Endothelial cell of umbilical vein (primary cell): ENCODE data around the gene DOC2B. TPM values are rescaled to one million over a fixed set of nuclear protein-coding genes. Genes with fewer than 3 reads are reported as not detected.
"Not testable (repeated sequence)": the region's sequence is repeated elsewhere in the genome, so short reads cannot be mapped to it uniquely, and the experiment has no call there.

Source experiments
- BruUV-seq: library from RNA; stranded (reverse); fragments of 400-500 nt; replicated peaks from 2 replicates; lab custom pipeline; 2021; lab: Mats Ljungman, UMichigan
- CTCF ChIA-PET: fragments of 300-600, 350-600 bp; sonication (Branson Sonifier 250); formaldehyde crosslinking; loops from one replicate; lab custom pipeline; 2021; ENCODE audit warnings: antibody characterized with exemption, inconsistent platforms; lab: Charles Lee
- POLR2A ChIA-PET: fragments of 300-600, 350-600 bp; sonication (Branson Sonifier 250); formaldehyde crosslinking; loops from one replicate; lab custom pipeline; 2021; ENCODE audit warnings: antibody characterized with exemption, inconsistent platforms; lab: Charles Lee
- DNase-seq: peaks from one replicate; pipeline ENCODE4 v3.0.0-alpha.2; 2011; ENCODE audit warnings: low read depth, low spot score
- FAIRE-seq: peaks from 2 replicates; lab custom pipeline; 2011; peaks lifted over from hg19 to GRCh38; lab: Jason Lieb, UNC
- H2AFZ ChIP-seq: 2 replicates; pipeline ENCODE4 v1.6.0; 2012; ENCODE audit warnings: low read depth, low read length, control low read depth, inconsistent platforms
- H3K27ac ChIP-seq: 2 replicates; pipeline ENCODE4 v1.5.1; 2011; ENCODE audit warnings: low read depth, mild to moderate bottlenecking, control low read depth, low read length, moderate library complexity; ENCODE audit not compliant: insufficient read depth
- H3K27me3 ChIP-seq, 2 experiments: 2 replicates each; pipeline versions ENCODE4 v1.6.0 to v1.6.1; 2011; ENCODE audit warnings: low read length in 2 of 2, mixed read lengths in 1 of 2; ENCODE audit not compliant: control insufficient read depth in 2 of 2, insufficient read depth in 2 of 2
- H3K36me3 ChIP-seq, 2 experiments: 2 replicates in 1 of 2; 3 replicates in 1 of 2; pipeline ENCODE4 v1.5.1; 2011; ENCODE audit warnings: low read length in 2 of 2, mild to moderate bottlenecking in 1 of 2, moderate library complexity in 1 of 2; ENCODE audit not compliant: control insufficient read depth in 2 of 2, insufficient read depth in 2 of 2; ENCODE audit errors: extremely low read depth in 1 of 2
- H3K4me1 ChIP-seq: 3 replicates; pipeline ENCODE4 v1.5.1; 2011; ENCODE audit warnings: mild to moderate bottlenecking, low read length; ENCODE audit not compliant: control insufficient read depth, insufficient read depth; ENCODE audit errors: extremely low read depth
- H3K4me2 ChIP-seq: 2 replicates; pipeline ENCODE4 v1.6.1; 2011; ENCODE audit warnings: low read length, control low read depth, mixed read lengths; ENCODE audit not compliant: insufficient read depth
- H3K4me3 ChIP-seq, 3 experiments: fragments of 200-600 bp in 1 of 3; sonication (generic), shearing (Covaris generic) in 1 of 3; replicated peaks in 1 of 3; 2 replicates each; pipeline ENCODE4 v1.5.1; 2011 to 2016; ENCODE audit warnings: control low read depth in 3 of 3, low read length in 3 of 3, mild to moderate bottlenecking in 2 of 3, inconsistent platforms in 1 of 3, low read depth in 1 of 3, moderate library complexity in 1 of 3; ENCODE audit not compliant: insufficient read depth in 1 of 3
- H3K79me2 ChIP-seq: 2 replicates; pipeline ENCODE4 v1.6.0; 2012; ENCODE audit warnings: low read length, inconsistent platforms; ENCODE audit not compliant: control insufficient read depth, insufficient read depth
- H3K9ac ChIP-seq: replicated peaks from 2 replicates; pipeline ENCODE3; 2011; ENCODE audit warnings: low read length, control low read depth; ENCODE audit not compliant: insufficient read depth; ENCODE audit errors: extremely low read depth
- H3K9me1 ChIP-seq: replicated peaks from 3 replicates; pipeline ENCODE4 v1.6.0; 2011; ENCODE audit warnings: mild to moderate bottlenecking, low read length; ENCODE audit not compliant: control insufficient read depth, insufficient read depth; ENCODE audit errors: extremely low read depth
- H3K9me3 ChIP-seq: replicated peaks from 2 replicates; pipeline ENCODE4 v1.5.1; 2012; ENCODE audit warnings: low read length, inconsistent platforms; ENCODE audit not compliant: control insufficient read depth, insufficient read depth
- H4K20me1 ChIP-seq: replicated peaks from 2 replicates; pipeline ENCODE3; 2011; ENCODE audit warnings: mild to moderate bottlenecking, low read length; ENCODE audit not compliant: control insufficient read depth, insufficient read depth; ENCODE audit errors: extremely low read depth
- JUN ChIP-seq: IDR thresholded peaks from 2 replicates; pipeline ENCODE4 v1.6.1; 2011; ENCODE audit warnings: borderline replicate concordance, low read depth; ENCODE audit not compliant: insufficient read length, insufficient read depth
- POLR2AphosphoS5 ChIP-seq: IDR thresholded peaks from 2 replicates; pipeline ENCODE4 v1.6.1; 2012; ENCODE audit warnings: low read depth, mild to moderate bottlenecking, control low read depth, low read length, moderate library complexity; ENCODE audit not compliant: insufficient read depth
- dilution Hi-C: fragments of 300-500 bp; cut with MboI; formaldehyde crosslinking; loops from one replicate; pipeline ENCODE4 v1.15.0; 2019; ENCODE audit warnings: low sequenced_read_pairs; ENCODE audit not compliant: extremely low pct_ligation_motif_present
- intact Hi-C: fragments of 100-400 bp; cut with micrococcal nuclease; formaldehyde crosslinking; loops from one replicate; pipeline ENCODE4 v1.10.0; 2022
- polyA plus RNA-seq, 4 experiments: library from polyadenylated mRNA; depleted of rRNA in 3 of 4; stranded (reverse) in 3 of 4; unstranded in 1 of 4; fragments of >200 nt; gene quantifications; 2 replicates each; pipeline versions ENCODE4 v1.2.1 to v1.2.3, GENCODE V29; 2011 to 2012; ENCODE audit warnings: missing spikeins in 1 of 4
- total RNA-seq: library from RNA; stranded (reverse); gene quantifications from 2 replicates; pipeline ENCODE4 v1.2.3, GENCODE V29; 2021
- TF ChIP-seq, protein P1 (sequence below), 2 donors: IDR thresholded peaks; 1 replicate in 1 of 2; 2 replicates in 1 of 2; pipeline ENCODE4 v1.5.1; 2011; ENCODE audit warnings: low read length in 2 of 2, mild to moderate bottlenecking in 2 of 2, moderate library complexity in 2 of 2, control low read depth in 1 of 2, inconsistent platforms in 1 of 2, low read depth in 1 of 2; ENCODE audit not compliant: insufficient read depth in 1 of 2; ENCODE audit errors: extremely low read depth in 1 of 2

DOC2B gene
- total and polyA plus RNA-seq, 2 donors (not counting 3 experiments of a cell fraction or from before 2014, with no cell fraction given) = 0.10 to 0.22 TPM

DNA sequence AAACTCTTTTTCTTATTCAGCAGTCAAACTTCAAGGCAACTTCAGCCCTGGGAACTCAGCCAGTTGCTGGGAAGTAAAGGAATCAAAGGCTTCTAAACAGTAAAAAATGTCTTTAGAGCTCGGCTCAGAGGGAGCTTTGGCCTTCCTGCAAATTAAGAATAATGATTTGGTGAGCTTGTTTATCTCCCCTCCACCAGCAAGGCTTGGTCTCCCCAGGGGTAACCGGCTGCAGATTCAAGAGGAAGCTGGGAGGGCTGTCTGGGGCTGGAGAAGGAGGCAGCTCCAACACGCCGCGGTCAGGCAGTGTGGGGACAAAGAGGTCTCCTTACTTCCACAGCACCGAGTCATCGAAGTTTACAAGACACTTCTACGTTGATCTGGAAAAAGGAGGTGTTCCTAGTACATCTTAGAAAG is 17.7 kb upstream of the DOC2B start:
- Histone ChIP-seq H3K36me3 (no peaks in the 10 kb centered on the region), H3K9ac (no peak overlapping the region), H3K9me1 (no peaks in the 10 kb centered on the region), H3K4me2 (no peak overlapping the region), H3K27me3 (no peaks in the 10 kb centered on the region), H3K4me1 (peaks cover 19% of the 10 kb centered on the region), H4K20me1 (no peaks in the 10 kb centered on the region), H2AFZ (peak overlapping the region; percentile 27), H3K27ac (no peak overlapping the region), H3K79me2 (no peaks in the 10 kb centered on the region), H3K4me3 (no peak overlapping the region), H3K9me3 (no peaks in the 10 kb centered on the region)
- TF ChIP-seq POLR2AphosphoS5 = no peak
- TF ChIP-seq JUN = no peak
- TF ChIP-seq, protein P1, sequence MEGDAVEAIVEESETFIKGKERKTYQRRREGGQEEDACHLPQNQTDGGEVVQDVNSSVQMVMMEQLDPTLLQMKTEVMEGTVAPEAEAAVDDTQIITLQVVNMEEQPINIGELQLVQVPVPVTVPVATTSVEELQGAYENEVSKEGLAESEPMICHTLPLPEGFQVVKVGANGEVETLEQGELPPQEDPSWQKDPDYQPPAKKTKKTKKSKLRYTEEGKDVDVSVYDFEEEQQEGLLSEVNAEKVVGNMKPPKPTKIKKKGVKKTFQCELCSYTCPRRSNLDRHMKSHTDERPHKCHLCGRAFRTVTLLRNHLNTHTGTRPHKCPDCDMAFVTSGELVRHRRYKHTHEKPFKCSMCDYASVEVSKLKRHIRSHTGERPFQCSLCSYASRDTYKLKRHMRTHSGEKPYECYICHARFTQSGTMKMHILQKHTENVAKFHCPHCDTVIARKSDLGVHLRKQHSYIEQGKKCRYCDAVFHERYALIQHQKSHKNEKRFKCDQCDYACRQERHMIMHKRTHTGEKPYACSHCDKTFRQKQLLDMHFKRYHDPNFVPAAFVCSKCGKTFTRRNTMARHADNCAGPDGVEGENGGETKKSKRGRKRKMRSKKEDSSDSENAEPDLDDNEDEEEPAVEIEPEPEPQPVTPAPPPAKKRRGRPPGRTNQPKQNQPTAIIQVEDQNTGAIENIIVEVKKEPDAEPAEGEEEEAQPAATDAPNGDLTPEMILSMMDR (IDR thresholded peaks at IDR 0.05; ENCODE audit: extremely low read depth in 1 of 2, insufficient read depth in 1 of 2, low read depth in 1 of 2, low read length in 2 of 2) = no peak
- peak; percentile 50 for DNase-seq
- intact Hi-C loops = no loop called here
- ChIA-PET CTCF (interaction anchor here (0.8 to 1.9 kb wide), 5 partner anchors 11 to 501 kb away, joined by 3 to 4 read pairs (median 4); no protein-coding TSS in a partner anchor), POLR2A (no interaction called here)
- BruUV-seq = no TSS peak
- dilution Hi-C loops = no loop called here
- peak; percentile 31 for FAIRE-seq

- intact Hi-C loops, CTCF ChIA-PET: not testable (repeated sequence)
Measured at GRCh38 chr17:198225-198624, 16.8 kb upstream of the DOC2B start.

More at GRCh38 chr17:198225-198624, 16.8 kb upstream of the DOC2B start:
- H3K79me2 ChIP-seq, dilution Hi-C loops, H2AFZ ChIP-seq, H3K9me1 ChIP-seq, H3K4me3 ChIP-seq, H3K36me3 ChIP-seq, H3K4me2 ChIP-seq, DNase-seq, POLR2A ChIA-PET, H3K27ac ChIP-seq, H3K27me3 ChIP-seq, H3K9ac ChIP-seq, H3K9me3 ChIP-seq, BruUV-seq, H4K20me1 ChIP-seq: not testable (repeated sequence)
- peak; percentile 78 for FAIRE-seq
- peaks cover 19% of the 10 kb centered on the region for H3K4me1 ChIP-seq
